HG03521 (cell line): ENCODE measurements around the gene TMEM53.

Experiments used
- ATAC-seq: cut with Tn5 transposase; IDR thresholded peaks from one replicate; pipeline ENCODE4 v1.9.1; 2021; ENCODE audit warnings: mild to moderate bottlenecking, moderate library complexity; ENCODE audit not compliant: unreplicated experiment

The TMEM53 gene

GRCh38 chr1:44606701-44607281 lies 67.5 kb downstream of the TMEM53 start:
- ATAC-seq, result no peak

- ATAC-seq, result no peak
Measured at GRCh38 chr1:44605914-44606615, 68.2 kb downstream of the TMEM53 start.

GRCh38 chr1:44604157-44604955 lies 69.9 kb downstream of the TMEM53 start:
- no peak for ATAC-seq

GRCh38 chr1:44603718-44604117 lies 70.6 kb downstream of the TMEM53 start:
- no peak for ATAC-seq
